NCI-H2171 treated with DMSO at 0.1 percent for 48 hours (cell line): ENCODE data around the gene GRPEL1.
"Not testable (repeated sequence)": the region's sequence is repeated elsewhere in the genome, so short reads cannot be mapped to it uniquely, and the experiment has no call there.

Source experiments
- DNase-seq: peaks from one replicate; lab custom pipeline; 2025; lab: John Stamatoyannopoulos, UW

GRPEL1 gene

GRCh38 chr4:7067452-7068278, at the start of gene GRPEL1:
Gene GRPEL1 (minus strand): TSS chr4:7068064. CDS start chr4:7068032, 32 bp downstream.
- peak; percentile 95 for DNase-seq

GRCh38 chr4:7116705-7117104, 48.8 kb upstream of the GRPEL1 start:
- no peak for DNase-seq

GRCh38 chr4:7115557-7116340, 47.9 kb upstream of the GRPEL1 start:
- DNase-seq: no peak

GRCh38 chr4:7112656-7113055, 44.8 kb upstream of the GRPEL1 start:
- DNase-seq: no peak

GRCh38 chr4:7111441-7111840, 43.6 kb upstream of the GRPEL1 start:
- DNase-seq: no peak

GRCh38 chr4:7110546-7110945, 42.7 kb upstream of the GRPEL1 start:
- no peak for DNase-seq

- DNase-seq: no peak
These were observed 41.3 kb upstream of the GRPEL1 start for GRCh38 chr4:7109169-7109568.

GRCh38 chr4:7108660-7109059, 40.8 kb upstream of the GRPEL1 start:
- no peak for DNase-seq

- no peak for DNase-seq
These were observed 40.3 kb upstream of the GRPEL1 start for GRCh38 chr4:7108046-7108625.

GRCh38 chr4:7107166-7107905, 39.5 kb upstream of the GRPEL1 start:
- no peak for DNase-seq

GRCh38 chr4:7105276-7105675, 37.4 kb upstream of the GRPEL1 start:
- no peak for DNase-seq

GRCh38 chr4:7104366-7105031, 36.6 kb upstream of the GRPEL1 start:
- DNase-seq: no peak

GRCh38 chr4:7103607-7104365, 35.9 kb upstream of the GRPEL1 start:
- no peak for DNase-seq

- peak; percentile 61 for DNase-seq
These were observed 35.3 kb upstream of the GRPEL1 start for GRCh38 chr4:7103031-7103606.

- DNase-seq: not testable (repeated sequence)
These were observed 34.6 kb upstream of the GRPEL1 start for GRCh38 chr4:7102516-7102909.

- DNase-seq: no peak
These were observed 34.0 kb upstream of the GRPEL1 start for GRCh38 chr4:7101692-7102515.

GRCh38 chr4:7096236-7096635, 28.4 kb upstream of the GRPEL1 start:
- no peak for DNase-seq

GRCh38 chr4:7095611-7096155, 27.8 kb upstream of the GRPEL1 start:
- DNase-seq: no peak

GRCh38 chr4:7094916-7095315, 27.1 kb upstream of the GRPEL1 start:
- DNase-seq: no peak
